Uterus (tissue), 2 donors: ENCODE measurements around the gene PRDM2.

Source experiments
- CTCF ChIP-seq, 4 experiments: fragments of 200-600 bp in 2 of 4; fragments of 450-650 bp in 2 of 4; sonication (generic) in 2 of 4; IDR thresholded peaks; one replicate each; pipeline ENCODE4 v1.5.1; 2016 to 2019; ENCODE audit warnings: antibody characterized with exemption in 4 of 4, mild to moderate bottlenecking in 2 of 4, moderate library complexity in 1 of 4
- POLR2A ChIP-seq, 2 donors: fragments of 450-650 bp; IDR thresholded peaks; one replicate each; pipeline ENCODE4 v1.6.1; 2016; ENCODE audit warnings: antibody characterized with exemption in 2 of 2, mild to moderate bottlenecking in 1 of 2, moderate library complexity in 1 of 2

GRCh38 chr1:13730751-13731482, 30.9 kb downstream of the PRDM2 start:
- TF ChIP-seq CTCF (IDR thresholded peaks at IDR 0.05) (no peak), POLR2A (IDR thresholded peaks at IDR 0.05) (no peak)
